PC-9 (cell line): ENCODE data around the gene ZNF212.

Source experiments
- CTCF ChIP-seq: fragments of 200-600 bp; sonication (generic); conservative IDR thresholded peaks from 2 replicates; pipeline ENCODE4 v1.6.1; 2017; ENCODE audit warnings: mixed run types, antibody characterized with exemption, mild to moderate bottlenecking, moderate library complexity
- EZH2 ChIP-seq: fragments of 200-600 bp; sonication (generic); IDR thresholded peaks from 2 replicates; pipeline ENCODE4 v1.8.0; 2017; ENCODE audit warnings: antibody characterized with exemption, low read depth

GRCh38 chr7:149255174-149255573 lies 15.7 kb downstream of the ZNF212 start:
- TF ChIP-seq CTCF (no peak), EZH2 (no peak)
